Measurements from ENCODE around the gene ARHGAP31.

ARHGAP31 gene

DNA sequence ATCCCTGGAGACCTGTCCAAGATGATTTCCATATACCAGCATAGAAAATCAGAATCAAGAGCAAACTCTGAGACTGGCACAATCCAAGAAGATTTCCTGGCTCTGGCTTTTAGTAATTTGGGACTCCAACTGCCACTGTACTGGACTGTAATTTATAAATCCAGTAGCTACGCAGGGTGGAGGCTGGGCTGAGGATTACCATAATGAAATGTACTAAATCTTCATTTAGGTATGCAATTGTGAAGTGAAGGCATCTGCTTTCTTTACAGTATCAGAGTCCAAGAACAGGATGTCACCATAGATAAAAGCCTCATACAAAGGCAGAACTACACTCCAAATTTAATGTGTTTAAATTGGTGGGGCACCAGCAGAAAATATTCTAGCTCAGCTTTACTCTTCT is 122.7 kb downstream of the ARHGAP31 start:
- no peak overlapping the region for H3K4me3 ChIP-seq (ENCODE audit: low read depth, low read length)
- H3K36me3 ChIP-seq, result no peaks in the 10 kb centered on the region
- H3K9me3 ChIP-seq (ENCODE audit: severe bottlenecking), result no peaks in the 10 kb centered on the region
- TF ChIP-seq, protein P1, sequence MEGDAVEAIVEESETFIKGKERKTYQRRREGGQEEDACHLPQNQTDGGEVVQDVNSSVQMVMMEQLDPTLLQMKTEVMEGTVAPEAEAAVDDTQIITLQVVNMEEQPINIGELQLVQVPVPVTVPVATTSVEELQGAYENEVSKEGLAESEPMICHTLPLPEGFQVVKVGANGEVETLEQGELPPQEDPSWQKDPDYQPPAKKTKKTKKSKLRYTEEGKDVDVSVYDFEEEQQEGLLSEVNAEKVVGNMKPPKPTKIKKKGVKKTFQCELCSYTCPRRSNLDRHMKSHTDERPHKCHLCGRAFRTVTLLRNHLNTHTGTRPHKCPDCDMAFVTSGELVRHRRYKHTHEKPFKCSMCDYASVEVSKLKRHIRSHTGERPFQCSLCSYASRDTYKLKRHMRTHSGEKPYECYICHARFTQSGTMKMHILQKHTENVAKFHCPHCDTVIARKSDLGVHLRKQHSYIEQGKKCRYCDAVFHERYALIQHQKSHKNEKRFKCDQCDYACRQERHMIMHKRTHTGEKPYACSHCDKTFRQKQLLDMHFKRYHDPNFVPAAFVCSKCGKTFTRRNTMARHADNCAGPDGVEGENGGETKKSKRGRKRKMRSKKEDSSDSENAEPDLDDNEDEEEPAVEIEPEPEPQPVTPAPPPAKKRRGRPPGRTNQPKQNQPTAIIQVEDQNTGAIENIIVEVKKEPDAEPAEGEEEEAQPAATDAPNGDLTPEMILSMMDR (IDR thresholded peaks at IDR 0.05; ENCODE audit: low read depth, low read length), result no peak
- H3K27me3 ChIP-seq (ENCODE audit: insufficient read depth, low read depth, severe bottlenecking), result no peaks in the 10 kb centered on the region
- no peak overlapping the region for H3K27ac ChIP-seq
- no peak for DNase-seq

DNA sequence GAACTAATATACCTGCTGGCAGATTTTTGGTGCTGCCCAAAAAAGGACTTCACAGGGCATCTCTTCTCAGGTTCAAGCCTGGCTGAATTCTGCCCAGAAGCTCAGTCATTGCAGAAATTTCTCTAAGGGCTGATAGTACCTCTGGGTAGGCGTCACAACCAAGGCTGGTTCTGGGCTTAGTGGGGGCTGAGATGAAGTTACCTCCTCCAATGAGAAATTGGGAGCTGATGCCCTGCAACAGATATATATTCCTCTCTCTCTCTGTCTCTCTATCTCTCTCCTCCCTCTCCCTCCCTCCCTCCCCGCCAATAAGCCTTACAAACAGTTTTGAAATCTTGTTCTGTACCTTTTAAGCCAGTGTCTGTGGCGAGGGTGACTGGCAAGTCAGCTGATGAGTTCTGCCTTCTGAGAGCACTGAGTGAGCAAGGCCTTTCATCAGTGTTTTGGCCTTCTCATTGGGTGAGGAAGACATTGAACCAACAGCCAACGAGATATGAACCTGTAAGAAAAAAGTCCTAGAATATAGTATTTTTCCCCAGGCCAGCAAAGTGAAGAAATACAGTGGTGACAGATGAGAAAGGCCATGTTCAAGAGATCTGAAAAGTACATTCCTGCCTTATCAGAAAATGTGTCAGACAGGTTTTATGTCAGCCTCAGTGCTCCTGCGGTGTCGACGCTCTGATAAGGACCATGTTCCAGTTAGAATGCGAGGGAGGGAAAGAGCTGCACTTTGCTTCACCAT is 123.8 kb downstream of the ARHGAP31 start:
- H3K27ac ChIP-seq, result no peak overlapping the region
- TF ChIP-seq, protein P1 (IDR thresholded peaks at IDR 0.05; ENCODE audit: low read depth, low read length), result no peak
- H3K9me3 ChIP-seq (ENCODE audit: severe bottlenecking), result no peaks in the 10 kb centered on the region
- no peak for DNase-seq
- no peaks in the 10 kb centered on the region for H3K36me3 ChIP-seq
- H3K4me3 ChIP-seq (ENCODE audit: low read depth, low read length), result no peak overlapping the region
- no peaks in the 10 kb centered on the region for H3K27me3 ChIP-seq (ENCODE audit: insufficient read depth, low read depth, severe bottlenecking)

DNA sequence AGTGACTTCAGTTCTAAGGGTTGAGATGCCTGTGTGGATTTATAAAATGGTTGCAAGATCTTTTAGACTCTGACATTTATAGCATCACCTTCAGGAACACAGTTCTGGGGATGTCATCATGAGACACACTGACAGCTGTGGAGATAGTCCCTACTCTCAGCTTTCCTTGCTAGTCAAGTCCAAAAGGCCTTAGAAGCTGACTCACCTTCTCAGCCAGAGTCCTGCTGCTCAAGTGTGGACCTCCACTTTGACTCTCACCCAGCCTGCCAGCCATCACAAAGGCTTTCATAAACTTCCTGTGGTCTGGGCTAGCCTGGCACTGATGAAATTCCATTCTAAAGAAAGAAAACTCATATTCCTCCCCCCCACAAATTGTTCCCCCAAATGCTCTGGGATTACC is 124.5 kb downstream of the ARHGAP31 start:
- H3K27ac ChIP-seq, result no peak overlapping the region
- DNase-seq, result no peak

DNA sequence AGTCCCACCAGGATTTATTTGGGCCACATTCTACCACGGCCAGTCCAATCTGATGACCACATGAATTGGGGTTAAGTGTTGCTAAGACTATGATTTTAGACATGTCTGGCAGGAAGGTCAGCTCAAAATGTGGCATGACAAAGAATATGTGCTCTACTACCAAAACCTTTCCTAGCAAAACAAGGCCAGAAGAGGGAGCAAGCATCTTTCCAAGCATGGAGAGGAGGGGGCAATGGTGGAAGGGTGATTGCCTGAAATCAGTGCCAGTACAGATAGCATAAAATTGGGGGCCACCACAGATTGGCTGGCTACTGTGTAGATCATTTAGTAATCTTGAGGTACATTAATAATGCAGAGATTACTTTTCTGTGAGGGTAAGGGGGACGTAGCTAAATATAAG is 126.0 kb downstream of the ARHGAP31 start:
- Histone ChIP-seq H3K4me3 (ENCODE audit: low read depth, low read length) (no peak overlapping the region), H3K27ac (no peak overlapping the region), H3K9me3 (ENCODE audit: severe bottlenecking) (peaks cover under 1% of the 10 kb centered on the region), H3K36me3 (no peaks in the 10 kb centered on the region), H3K27me3 (ENCODE audit: insufficient read depth, low read depth, severe bottlenecking) (no peaks in the 10 kb centered on the region)
- no peak for DNase-seq
- TF ChIP-seq, protein P1 (IDR thresholded peaks at IDR 0.05; ENCODE audit: low read depth, low read length), result peak; percentile 25; the same call in 1 of the 2 replicates

More for the DNA sequence above, 124.5 kb downstream of the ARHGAP31 start:
- no peak overlapping the region for H3K4me3 ChIP-seq (ENCODE audit: low read depth, low read length)
- no peaks in the 10 kb centered on the region for H3K27me3 ChIP-seq (ENCODE audit: insufficient read depth, low read depth, severe bottlenecking)
- TF ChIP-seq, protein P1 (IDR thresholded peaks at IDR 0.05; ENCODE audit: low read depth, low read length), result no peak
- H3K36me3 ChIP-seq, result no peaks in the 10 kb centered on the region
- no peaks in the 10 kb centered on the region for H3K9me3 ChIP-seq (ENCODE audit: severe bottlenecking)

DNA sequence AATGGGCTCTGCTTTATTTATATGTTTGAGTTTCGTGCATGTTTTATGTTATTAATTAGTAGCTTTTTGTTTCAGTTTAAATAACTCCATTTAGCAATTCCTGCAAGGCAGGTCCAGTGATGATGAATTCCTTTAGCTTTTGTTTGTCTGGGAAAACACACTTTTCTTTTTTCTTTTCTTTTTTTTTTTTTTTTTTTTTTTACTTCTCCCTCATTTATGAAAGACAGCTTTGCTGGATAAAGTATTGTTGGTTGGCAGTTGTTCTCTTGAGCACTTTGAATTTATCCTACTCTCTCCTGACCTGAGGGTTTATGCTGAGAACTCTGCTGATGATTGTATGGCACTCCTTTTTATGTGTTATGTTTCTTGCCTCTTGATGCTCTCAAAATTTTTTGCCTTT is 133.5 kb downstream of the ARHGAP31 start:
- TF ChIP-seq, protein P1 (IDR thresholded peaks at IDR 0.05; ENCODE audit: low read depth, low read length), result no peak
- Histone ChIP-seq H3K27me3 (ENCODE audit: insufficient read depth, low read depth, severe bottlenecking) (no peaks in the 10 kb centered on the region), H3K9me3 (ENCODE audit: severe bottlenecking) (peaks cover 16% of the 10 kb centered on the region), H3K36me3 (peaks cover 26% of the 10 kb centered on the region), H3K4me3 (ENCODE audit: low read depth, low read length) (no peak overlapping the region), H3K27ac (no peak overlapping the region)
- no peak for DNase-seq

DNA sequence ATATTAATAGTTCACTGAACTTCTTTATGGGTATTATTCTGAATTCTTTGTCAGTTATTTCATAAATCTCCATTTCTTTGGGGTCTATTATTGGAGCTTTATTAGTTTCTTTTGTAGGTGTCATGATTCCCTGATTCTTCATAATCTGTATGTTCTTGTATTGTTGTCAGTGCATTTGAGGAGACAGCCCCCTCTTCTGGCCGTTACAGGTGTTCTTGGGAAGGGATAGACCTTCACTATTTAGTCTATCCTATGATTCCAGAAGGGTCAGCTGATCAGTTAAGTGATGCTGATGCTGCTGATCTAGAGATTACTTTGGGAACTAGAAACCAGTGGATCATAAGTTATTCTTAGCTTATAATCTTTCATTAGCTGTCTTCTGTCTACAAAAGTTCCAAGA is 134.4 kb downstream of the ARHGAP31 start:
- no peaks in the 10 kb centered on the region for H3K27me3 ChIP-seq (ENCODE audit: insufficient read depth, low read depth, severe bottlenecking)
- TF ChIP-seq, protein P1 (IDR thresholded peaks at IDR 0.05; ENCODE audit: low read depth, low read length), result no peak

More for the DNA sequence above, 134.4 kb downstream of the ARHGAP31 start:
- Histone ChIP-seq H3K9me3 (ENCODE audit: severe bottlenecking) (peaks cover 16% of the 10 kb centered on the region), H3K27ac (no peak overlapping the region), H3K4me3 (ENCODE audit: low read depth, low read length) (no peak overlapping the region), H3K36me3 (peaks cover 29% of the 10 kb centered on the region)
- peak; percentile 29 for DNase-seq

Measured in WERI-Rb-1 (cell line).